ENCODE data around the gene DDX10.

GRCh38 chr11:108873941-108874340 lies 209.1 kb downstream of the DDX10 start:
- TF ChIP-seq CTCF (IDR thresholded peaks at IDR 0.05; ENCODE audit: insufficient read depth, low read length) (no peak), POLR2AphosphoS5 (IDR thresholded peaks at IDR 0.05; ENCODE audit: low read depth) (no peak), SPI1 (IDR thresholded peaks at IDR 0.05; ENCODE audit: borderline replicate concordance, low read depth) (no peak)

Measured in HL-60 (cell line).